ENCODE results near the gene UBE2N.

DNA sequence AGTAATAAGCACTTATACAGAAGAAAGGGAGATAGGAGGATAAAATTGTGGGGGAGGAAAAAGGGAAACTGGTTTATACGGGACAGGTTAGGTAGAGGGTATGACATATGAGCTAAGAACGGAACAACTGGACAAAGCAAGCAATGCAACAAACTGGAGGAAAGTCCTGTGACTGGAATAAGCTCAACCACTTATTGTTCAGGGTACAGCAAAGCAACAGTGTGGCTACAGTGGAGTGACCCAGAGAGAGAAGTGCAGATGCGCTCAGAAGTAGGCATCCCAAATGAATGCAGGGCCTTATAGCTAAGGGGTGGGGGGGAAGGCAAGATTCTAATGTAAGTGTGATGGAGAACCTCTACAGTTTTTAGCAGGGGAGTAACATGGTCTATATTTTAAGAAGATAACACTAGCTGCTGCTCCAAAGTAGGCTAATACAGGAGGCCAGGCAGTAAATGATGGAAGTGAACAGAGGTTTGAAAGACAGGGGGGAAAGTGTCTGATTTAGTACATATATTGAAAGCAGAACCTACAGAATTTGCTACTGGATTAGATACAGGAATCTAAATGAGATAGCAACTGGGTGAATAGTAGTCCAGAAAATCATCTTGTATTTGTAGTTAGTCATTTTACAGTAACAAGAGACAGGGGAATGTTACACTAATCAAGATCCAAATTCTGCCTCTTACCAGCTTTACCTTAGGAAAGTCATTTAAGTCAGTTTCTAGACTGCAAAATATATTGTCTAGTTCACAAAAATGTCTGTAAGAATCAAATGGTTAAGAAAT is 3.3 kb downstream of the UBE2N start:
- TF ChIP-seq, protein P1, sequence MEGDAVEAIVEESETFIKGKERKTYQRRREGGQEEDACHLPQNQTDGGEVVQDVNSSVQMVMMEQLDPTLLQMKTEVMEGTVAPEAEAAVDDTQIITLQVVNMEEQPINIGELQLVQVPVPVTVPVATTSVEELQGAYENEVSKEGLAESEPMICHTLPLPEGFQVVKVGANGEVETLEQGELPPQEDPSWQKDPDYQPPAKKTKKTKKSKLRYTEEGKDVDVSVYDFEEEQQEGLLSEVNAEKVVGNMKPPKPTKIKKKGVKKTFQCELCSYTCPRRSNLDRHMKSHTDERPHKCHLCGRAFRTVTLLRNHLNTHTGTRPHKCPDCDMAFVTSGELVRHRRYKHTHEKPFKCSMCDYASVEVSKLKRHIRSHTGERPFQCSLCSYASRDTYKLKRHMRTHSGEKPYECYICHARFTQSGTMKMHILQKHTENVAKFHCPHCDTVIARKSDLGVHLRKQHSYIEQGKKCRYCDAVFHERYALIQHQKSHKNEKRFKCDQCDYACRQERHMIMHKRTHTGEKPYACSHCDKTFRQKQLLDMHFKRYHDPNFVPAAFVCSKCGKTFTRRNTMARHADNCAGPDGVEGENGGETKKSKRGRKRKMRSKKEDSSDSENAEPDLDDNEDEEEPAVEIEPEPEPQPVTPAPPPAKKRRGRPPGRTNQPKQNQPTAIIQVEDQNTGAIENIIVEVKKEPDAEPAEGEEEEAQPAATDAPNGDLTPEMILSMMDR (conservative IDR thresholded peaks at IDR 0.05; ENCODE audit: low read depth, low read length), result no peak
- no peak for TF ChIP-seq EZH2 (IDR thresholded peaks at IDR 0.05; ENCODE audit: low read length, unreplicated experiment)

Measured in PC-3 (cell line).